ENCODE data around the gene PSMD2.

DNA sequence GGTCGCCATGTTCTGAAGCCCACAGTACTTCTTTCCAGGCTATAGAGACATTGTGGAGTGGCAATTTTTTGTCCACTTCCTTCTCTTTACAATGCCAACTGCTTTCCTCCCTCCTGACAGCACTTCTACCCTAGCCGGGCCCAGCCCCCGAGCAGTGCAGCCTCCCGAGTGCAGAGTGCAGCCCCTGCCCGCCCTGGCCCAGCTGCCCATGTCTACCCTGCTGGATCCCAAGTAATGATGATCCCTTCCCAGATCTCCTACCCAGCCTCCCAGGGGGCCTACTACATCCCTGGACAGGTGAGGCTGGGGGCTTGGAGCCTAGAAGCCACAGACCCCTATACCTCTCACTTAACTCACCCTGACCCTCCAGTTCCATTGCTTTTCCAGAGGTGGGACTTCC, 18.2 kb downstream of the PSMD2 start:
- TF ChIP-seq, protein P1, sequence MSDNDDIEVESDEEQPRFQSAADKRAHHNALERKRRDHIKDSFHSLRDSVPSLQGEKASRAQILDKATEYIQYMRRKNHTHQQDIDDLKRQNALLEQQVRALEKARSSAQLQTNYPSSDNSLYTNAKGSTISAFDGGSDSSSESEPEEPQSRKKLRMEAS (IDR thresholded peaks at IDR 0.05) = no peak
- TF ChIP-seq GABPA (IDR thresholded peaks at IDR 0.05 in 1 of 2, conservative IDR thresholded peaks at IDR 0.05 in 1 of 2) = no peak
- TF ChIP-seq, protein P2, sequence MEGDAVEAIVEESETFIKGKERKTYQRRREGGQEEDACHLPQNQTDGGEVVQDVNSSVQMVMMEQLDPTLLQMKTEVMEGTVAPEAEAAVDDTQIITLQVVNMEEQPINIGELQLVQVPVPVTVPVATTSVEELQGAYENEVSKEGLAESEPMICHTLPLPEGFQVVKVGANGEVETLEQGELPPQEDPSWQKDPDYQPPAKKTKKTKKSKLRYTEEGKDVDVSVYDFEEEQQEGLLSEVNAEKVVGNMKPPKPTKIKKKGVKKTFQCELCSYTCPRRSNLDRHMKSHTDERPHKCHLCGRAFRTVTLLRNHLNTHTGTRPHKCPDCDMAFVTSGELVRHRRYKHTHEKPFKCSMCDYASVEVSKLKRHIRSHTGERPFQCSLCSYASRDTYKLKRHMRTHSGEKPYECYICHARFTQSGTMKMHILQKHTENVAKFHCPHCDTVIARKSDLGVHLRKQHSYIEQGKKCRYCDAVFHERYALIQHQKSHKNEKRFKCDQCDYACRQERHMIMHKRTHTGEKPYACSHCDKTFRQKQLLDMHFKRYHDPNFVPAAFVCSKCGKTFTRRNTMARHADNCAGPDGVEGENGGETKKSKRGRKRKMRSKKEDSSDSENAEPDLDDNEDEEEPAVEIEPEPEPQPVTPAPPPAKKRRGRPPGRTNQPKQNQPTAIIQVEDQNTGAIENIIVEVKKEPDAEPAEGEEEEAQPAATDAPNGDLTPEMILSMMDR (IDR thresholded peaks at IDR 0.05; ENCODE audit: low read depth, low read length, missing input control) = no peak
- TF ChIP-seq SP1 (IDR thresholded peaks at IDR 0.05) = no peak
- TF ChIP-seq JUND (IDR thresholded peaks at IDR 0.05) = no peak
- no peak for TF ChIP-seq RAD21 (IDR thresholded peaks at IDR 0.05)
- no peak for TF ChIP-seq NR2F2 (IDR thresholded peaks at IDR 0.05)
- TF ChIP-seq EGR1 (IDR thresholded peaks at IDR 0.05; ENCODE audit: low read depth in 2 of 2) = no peak
- no peak for TF ChIP-seq HNF4G (IDR thresholded peaks at IDR 0.05)
- no peak for TF ChIP-seq TAF1 (conservative IDR thresholded peaks at IDR 0.05)
- TF ChIP-seq, protein P3, sequence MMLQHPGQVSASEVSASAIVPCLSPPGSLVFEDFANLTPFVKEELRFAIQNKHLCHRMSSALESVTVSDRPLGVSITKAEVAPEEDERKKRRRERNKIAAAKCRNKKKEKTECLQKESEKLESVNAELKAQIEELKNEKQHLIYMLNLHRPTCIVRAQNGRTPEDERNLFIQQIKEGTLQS (IDR thresholded peaks at IDR 0.05) = no peak
- TF ChIP-seq, protein P4, sequence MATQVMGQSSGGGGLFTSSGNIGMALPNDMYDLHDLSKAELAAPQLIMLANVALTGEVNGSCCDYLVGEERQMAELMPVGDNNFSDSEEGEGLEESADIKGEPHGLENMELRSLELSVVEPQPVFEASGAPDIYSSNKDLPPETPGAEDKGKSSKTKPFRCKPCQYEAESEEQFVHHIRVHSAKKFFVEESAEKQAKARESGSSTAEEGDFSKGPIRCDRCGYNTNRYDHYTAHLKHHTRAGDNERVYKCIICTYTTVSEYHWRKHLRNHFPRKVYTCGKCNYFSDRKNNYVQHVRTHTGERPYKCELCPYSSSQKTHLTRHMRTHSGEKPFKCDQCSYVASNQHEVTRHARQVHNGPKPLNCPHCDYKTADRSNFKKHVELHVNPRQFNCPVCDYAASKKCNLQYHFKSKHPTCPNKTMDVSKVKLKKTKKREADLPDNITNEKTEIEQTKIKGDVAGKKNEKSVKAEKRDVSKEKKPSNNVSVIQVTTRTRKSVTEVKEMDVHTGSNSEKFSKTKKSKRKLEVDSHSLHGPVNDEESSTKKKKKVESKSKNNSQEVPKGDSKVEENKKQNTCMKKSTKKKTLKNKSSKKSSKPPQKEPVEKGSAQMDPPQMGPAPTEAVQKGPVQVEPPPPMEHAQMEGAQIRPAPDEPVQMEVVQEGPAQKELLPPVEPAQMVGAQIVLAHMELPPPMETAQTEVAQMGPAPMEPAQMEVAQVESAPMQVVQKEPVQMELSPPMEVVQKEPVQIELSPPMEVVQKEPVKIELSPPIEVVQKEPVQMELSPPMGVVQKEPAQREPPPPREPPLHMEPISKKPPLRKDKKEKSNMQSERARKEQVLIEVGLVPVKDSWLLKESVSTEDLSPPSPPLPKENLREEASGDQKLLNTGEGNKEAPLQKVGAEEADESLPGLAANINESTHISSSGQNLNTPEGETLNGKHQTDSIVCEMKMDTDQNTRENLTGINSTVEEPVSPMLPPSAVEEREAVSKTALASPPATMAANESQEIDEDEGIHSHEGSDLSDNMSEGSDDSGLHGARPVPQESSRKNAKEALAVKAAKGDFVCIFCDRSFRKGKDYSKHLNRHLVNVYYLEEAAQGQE (IDR thresholded peaks at IDR 0.05) = no peak
- TF ChIP-seq FOXA1 (IDR thresholded peaks at IDR 0.05) = no peak
- TF ChIP-seq HNF4A (conservative IDR thresholded peaks at IDR 0.05) = no peak
